Measurements from ENCODE around the gene FBXO34.
"Not testable (repeated sequence)": the region's sequence is repeated elsewhere in the genome, so short reads cannot be mapped to it uniquely, and the experiment has no call there.

FBXO34 gene

DNA sequence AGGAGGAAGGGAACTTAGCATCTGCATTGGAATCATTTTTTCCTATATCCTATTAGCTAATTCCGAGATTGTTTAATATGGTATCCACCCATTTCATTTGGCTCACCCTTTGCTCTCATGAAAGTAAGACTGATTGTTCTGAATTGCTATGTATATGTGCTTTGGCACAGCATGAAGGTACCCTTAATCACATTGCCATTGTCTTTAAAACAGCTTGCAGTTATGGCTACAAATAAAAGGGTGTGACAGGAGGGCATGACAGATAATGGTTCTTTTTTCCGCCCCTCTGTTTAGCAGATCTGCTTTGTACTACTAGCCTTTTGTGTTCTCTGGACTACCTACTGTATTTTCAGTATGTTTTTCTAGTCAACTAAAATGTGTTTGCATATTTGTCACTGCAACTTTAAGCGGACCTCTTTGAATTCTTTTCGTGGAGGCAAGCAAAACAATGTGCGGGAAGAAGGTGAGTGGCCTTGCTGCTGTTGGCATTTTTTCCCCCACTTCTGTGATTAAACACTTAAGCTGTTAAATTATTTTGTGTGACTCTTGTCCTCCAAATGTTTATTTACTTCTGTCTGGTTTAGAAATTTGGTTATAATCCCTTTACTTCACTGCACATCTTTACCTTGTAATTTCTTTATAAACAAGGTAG lies 35.8 kb downstream of the FBXO34 start:
- Histone ChIP-seq H3K79me2 (ENCODE audit: insufficient read depth, low read length) (peaks cover 98% of the 10 kb centered on the region), H3K4me3 (ENCODE audit: low read length, poor library complexity, severe bottlenecking) (no peak overlapping the region), H3K4me1 (ENCODE audit: insufficient read depth, low read length, poor library complexity, severe bottlenecking) (peaks cover 7% of the 10 kb centered on the region), H3K9me2 (replicated peaks; ENCODE audit: low read depth, low read length) (no peaks in the 10 kb centered on the region), H3K9ac (ENCODE audit: low read depth, low read length, poor library complexity, severe bottlenecking) (no peak overlapping the region), H3K36me3 (ENCODE audit: insufficient read depth, low read length) (peaks cover 15% of the 10 kb centered on the region; the same call in 1 of the 2 replicates), H4K20me1 (ENCODE audit: insufficient read depth, low read length, poor library complexity, severe bottlenecking) (peaks cover 25% of the 10 kb centered on the region), H3F3A (ENCODE audit: low read depth) (no peaks in the 10 kb centered on the region), H2AFZ (ENCODE audit: low read length) (no peak overlapping the region), H3K4me2 (ENCODE audit: low read depth, low read length, poor library complexity, severe bottlenecking) (no peak overlapping the region), H3K9me3 (ENCODE audit: insufficient read depth, low read depth, low read length) (peaks cover under 1% of the 10 kb centered on the region; the same call in 1 of the 2 replicates), H3K27me3 (ENCODE audit: insufficient read depth, low read length, poor library complexity, severe bottlenecking) (no peaks in the 10 kb centered on the region)
- TF ChIP-seq, protein P1, sequence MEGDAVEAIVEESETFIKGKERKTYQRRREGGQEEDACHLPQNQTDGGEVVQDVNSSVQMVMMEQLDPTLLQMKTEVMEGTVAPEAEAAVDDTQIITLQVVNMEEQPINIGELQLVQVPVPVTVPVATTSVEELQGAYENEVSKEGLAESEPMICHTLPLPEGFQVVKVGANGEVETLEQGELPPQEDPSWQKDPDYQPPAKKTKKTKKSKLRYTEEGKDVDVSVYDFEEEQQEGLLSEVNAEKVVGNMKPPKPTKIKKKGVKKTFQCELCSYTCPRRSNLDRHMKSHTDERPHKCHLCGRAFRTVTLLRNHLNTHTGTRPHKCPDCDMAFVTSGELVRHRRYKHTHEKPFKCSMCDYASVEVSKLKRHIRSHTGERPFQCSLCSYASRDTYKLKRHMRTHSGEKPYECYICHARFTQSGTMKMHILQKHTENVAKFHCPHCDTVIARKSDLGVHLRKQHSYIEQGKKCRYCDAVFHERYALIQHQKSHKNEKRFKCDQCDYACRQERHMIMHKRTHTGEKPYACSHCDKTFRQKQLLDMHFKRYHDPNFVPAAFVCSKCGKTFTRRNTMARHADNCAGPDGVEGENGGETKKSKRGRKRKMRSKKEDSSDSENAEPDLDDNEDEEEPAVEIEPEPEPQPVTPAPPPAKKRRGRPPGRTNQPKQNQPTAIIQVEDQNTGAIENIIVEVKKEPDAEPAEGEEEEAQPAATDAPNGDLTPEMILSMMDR (conservative IDR thresholded peaks at IDR 0.05; ENCODE audit: low read length) = no peak
- TF ChIP-seq EZH2phosphoT487 (IDR thresholded peaks at IDR 0.05; ENCODE audit: borderline replicate concordance) = no peak

DNA sequence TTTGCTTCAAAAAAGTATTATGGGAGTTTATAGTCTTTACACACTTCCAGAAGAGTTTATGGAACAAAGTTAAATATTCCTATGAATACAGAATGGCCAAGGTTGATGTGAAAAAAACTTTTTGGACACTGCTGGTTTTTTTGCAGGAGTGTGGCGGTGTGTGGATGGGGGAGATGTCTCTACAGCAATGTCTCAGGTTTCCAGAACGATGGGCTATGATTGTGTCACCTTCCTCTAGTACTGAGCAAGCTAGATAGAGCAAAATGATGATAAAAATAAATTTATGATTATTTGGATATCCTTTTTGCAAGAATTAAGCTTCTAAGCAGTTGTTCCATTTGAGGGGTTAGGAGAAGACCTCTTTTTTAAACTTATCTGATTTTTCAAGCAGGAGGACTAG lies 37.9 kb downstream of the FBXO34 start:
- Histone ChIP-seq H3K9me3 (ENCODE audit: insufficient read depth, low read depth, low read length) (peaks cover 19% of the 10 kb centered on the region; the same call in 1 of the 2 replicates), H3K79me2 (ENCODE audit: insufficient read depth, low read length) (peaks cover 96% of the 10 kb centered on the region), H2AFZ (ENCODE audit: low read length) (no peak overlapping the region), H3K9me2 (replicated peaks; ENCODE audit: low read depth, low read length) (no peaks in the 10 kb centered on the region), H3K27me3 (ENCODE audit: insufficient read depth, low read length, poor library complexity, severe bottlenecking) (no peaks in the 10 kb centered on the region), H3K4me1 (ENCODE audit: insufficient read depth, low read length, poor library complexity, severe bottlenecking) (no peaks in the 10 kb centered on the region), H3K4me3 (ENCODE audit: low read length, poor library complexity, severe bottlenecking) (no peak overlapping the region), H3K9ac (ENCODE audit: low read depth, low read length, poor library complexity, severe bottlenecking) (no peak overlapping the region), H3K36me3 (ENCODE audit: insufficient read depth, low read length) (peaks cover 30% of the 10 kb centered on the region; the same call in 1 of the 2 replicates), H3F3A (ENCODE audit: low read depth) (no peaks in the 10 kb centered on the region), H4K20me1 (ENCODE audit: insufficient read depth, low read length, poor library complexity, severe bottlenecking) (peaks cover 7% of the 10 kb centered on the region), H3K4me2 (ENCODE audit: low read depth, low read length, poor library complexity, severe bottlenecking) (no peak overlapping the region)
- no peak for TF ChIP-seq EZH2phosphoT487 (IDR thresholded peaks at IDR 0.05; ENCODE audit: borderline replicate concordance)
- TF ChIP-seq, protein P1 (conservative IDR thresholded peaks at IDR 0.05; ENCODE audit: low read length) = no peak

DNA sequence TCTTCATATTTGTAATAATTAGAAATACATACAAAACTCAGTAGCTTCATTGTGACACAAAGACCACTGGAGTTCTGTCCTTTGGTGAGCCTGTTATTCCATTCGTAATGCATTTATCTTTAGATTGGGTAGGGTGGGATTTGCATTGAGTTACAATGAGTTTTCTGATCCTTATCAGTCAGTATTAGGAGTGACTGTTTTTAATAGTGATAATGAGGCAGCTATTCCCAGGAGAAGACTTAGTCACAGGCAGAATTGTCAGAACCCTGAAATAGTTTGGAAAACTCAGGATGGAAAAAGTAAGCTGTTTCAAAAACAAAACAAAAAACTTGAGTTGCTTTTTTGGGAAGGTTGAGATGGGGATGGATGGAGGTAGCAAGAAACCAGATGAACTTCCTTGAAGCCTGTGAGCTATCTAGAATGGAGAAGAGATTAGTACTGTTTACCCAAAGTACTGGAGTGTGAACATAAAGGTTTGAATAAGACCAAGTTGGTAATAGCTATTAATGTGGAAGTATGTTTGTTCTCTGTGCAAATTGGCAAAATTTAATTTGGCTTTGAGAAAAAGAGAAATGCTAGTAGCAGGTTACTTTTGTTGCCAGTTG lies 38.6 kb downstream of the FBXO34 start:
- H2AFZ ChIP-seq (ENCODE audit: low read length) = no peak overlapping the region
- H3K9me3 ChIP-seq (ENCODE audit: insufficient read depth, low read depth, low read length) = peaks cover 19% of the 10 kb centered on the region; the same call in 1 of the 2 replicates
- H3K27me3 ChIP-seq (ENCODE audit: insufficient read depth, low read length, poor library complexity, severe bottlenecking) = no peaks in the 10 kb centered on the region
- no peaks in the 10 kb centered on the region for H3K4me1 ChIP-seq (ENCODE audit: insufficient read depth, low read length, poor library complexity, severe bottlenecking)
- H3K4me2 ChIP-seq (ENCODE audit: low read depth, low read length, poor library complexity, severe bottlenecking) = no peak overlapping the region
- peaks cover 32% of the 10 kb centered on the region; the same call in 1 of the 2 replicates for H3K36me3 ChIP-seq (ENCODE audit: insufficient read depth, low read length)
- no peaks in the 10 kb centered on the region for H3K9me2 ChIP-seq (replicated peaks; ENCODE audit: low read depth, low read length)
- no peaks in the 10 kb centered on the region for H3F3A ChIP-seq (ENCODE audit: low read depth)
- H3K79me2 ChIP-seq (ENCODE audit: insufficient read depth, low read length) = peaks cover 94% of the 10 kb centered on the region
- peaks cover 7% of the 10 kb centered on the region for H4K20me1 ChIP-seq (ENCODE audit: insufficient read depth, low read length, poor library complexity, severe bottlenecking)
- no peak overlapping the region for H3K4me3 ChIP-seq (ENCODE audit: low read length, poor library complexity, severe bottlenecking)
- no peak overlapping the region for H3K9ac ChIP-seq (ENCODE audit: low read depth, low read length, poor library complexity, severe bottlenecking)
- TF ChIP-seq, protein P1 (conservative IDR thresholded peaks at IDR 0.05; ENCODE audit: low read length) = no peak
- no peak for TF ChIP-seq EZH2phosphoT487 (IDR thresholded peaks at IDR 0.05; ENCODE audit: borderline replicate concordance)

DNA sequence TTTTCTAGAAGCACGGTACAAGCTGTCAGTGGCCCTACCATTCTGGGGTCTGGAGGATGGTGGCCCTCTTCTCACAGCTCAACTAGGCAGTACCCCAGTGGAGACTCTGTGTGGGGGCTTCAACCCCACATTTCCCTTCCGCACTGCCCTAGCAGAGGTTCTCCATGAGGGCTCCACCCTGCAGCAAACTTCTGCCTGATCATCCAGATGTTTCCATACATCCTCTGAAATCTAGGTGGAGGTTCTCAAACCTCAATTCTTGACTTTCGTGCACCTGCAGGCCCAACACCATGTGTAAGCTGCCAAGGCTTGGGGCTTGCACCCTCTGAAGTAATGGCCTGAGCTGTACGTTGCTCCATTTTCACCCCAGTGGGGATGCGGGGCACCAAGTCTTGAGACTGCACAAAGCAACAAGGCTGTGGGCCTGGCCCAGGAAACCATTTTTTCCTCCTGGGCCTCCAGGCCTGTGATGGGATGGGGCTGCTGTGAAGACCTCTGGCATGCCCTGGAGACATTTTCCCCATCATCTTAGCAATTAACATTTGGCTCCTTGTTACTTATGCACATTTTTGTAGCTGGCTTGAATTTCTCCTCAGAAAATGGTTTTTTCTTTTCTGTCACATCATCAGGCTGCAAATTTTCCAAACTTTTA lies 41.3 kb downstream of the FBXO34 start:
- peaks cover 51% of the 10 kb centered on the region; the same call in 1 of the 2 replicates for H3K36me3 ChIP-seq (ENCODE audit: insufficient read depth, low read length)

More for the DNA sequence above, 41.3 kb downstream of the FBXO34 start:
- not testable (repeated sequence) for H4K20me1 ChIP-seq (ENCODE audit: insufficient read depth, low read length, poor library complexity, severe bottlenecking); H2AFZ ChIP-seq (ENCODE audit: low read length); H3K9me2 ChIP-seq (replicated peaks; ENCODE audit: low read depth, low read length); H3K4me1 ChIP-seq (ENCODE audit: insufficient read depth, low read length, poor library complexity, severe bottlenecking); H3K4me3 ChIP-seq (ENCODE audit: low read length, poor library complexity, severe bottlenecking); H3K9ac ChIP-seq (ENCODE audit: low read depth, low read length, poor library complexity, severe bottlenecking); H3K27me3 ChIP-seq (ENCODE audit: insufficient read depth, low read length, poor library complexity, severe bottlenecking); H3F3A ChIP-seq (ENCODE audit: low read depth); H3K4me2 ChIP-seq (ENCODE audit: low read depth, low read length, poor library complexity, severe bottlenecking)
- H3K9me3 ChIP-seq (ENCODE audit: insufficient read depth, low read depth, low read length) = peaks cover 25% of the 10 kb centered on the region; the same call in 1 of the 2 replicates
- peaks cover 87% of the 10 kb centered on the region for H3K79me2 ChIP-seq (ENCODE audit: insufficient read depth, low read length)
